Activated T-cell treated with anti-CD3 and anti-CD28 coated beads, Interleukin-2, amount 50 U/mL, for 24 hours (primary cell): ENCODE results near the gene IFI27L1.

Experiments used
- DNase-seq: peaks from one replicate; pipeline ENCODE4 v3.0.0-alpha.2; 2020
- H3K27ac Mint-ChIP-seq: 2 replicates; pipeline ENCODE4 v1.8.0; 2020; ENCODE audit warnings: mild to moderate bottlenecking, mixed read lengths
- H3K27me3 Mint-ChIP-seq: 2 replicates; pipeline ENCODE4 v1.8.0; 2020; ENCODE audit warnings: mixed read lengths
- H3K36me3 Mint-ChIP-seq: 2 replicates; pipeline ENCODE4 v1.8.0; 2020; ENCODE audit warnings: low read depth, mixed read lengths
- H3K4me1 Mint-ChIP-seq: 2 replicates; pipeline ENCODE4 v1.8.0; 2020; ENCODE audit warnings: low read depth, mixed read lengths
- H3K4me3 Mint-ChIP-seq: 2 replicates; pipeline ENCODE4 v1.8.0; 2020; ENCODE audit warnings: mild to moderate bottlenecking, moderate library complexity, mixed read lengths
- H3K9me3 Mint-ChIP-seq: 2 replicates; pipeline ENCODE4 v1.8.0; 2020; ENCODE audit warnings: mixed read lengths

IFI27L1 gene

GRCh38 chr14:94081386-94081820 is 293 bp downstream of the IFI27L1 start:
- Mint-ChIP-seq H3K4me3 (peak overlapping the region; percentile 99), H3K9me3 (no peaks in the 10 kb centered on the region), H3K4me1 (peaks cover 54% of the 10 kb centered on the region), H3K36me3 (peaks cover 52% of the 10 kb centered on the region), H3K27ac (peak overlapping the region; percentile 99), H3K27me3 (no peaks in the 10 kb centered on the region)
- no peak for DNase-seq

GRCh38 chr14:94087891-94088290 is 6.8 kb downstream of the IFI27L1 start:
- H3K4me1 Mint-ChIP-seq = peaks cover 3% of the 10 kb centered on the region
- H3K27me3 Mint-ChIP-seq = no peaks in the 10 kb centered on the region
- no peak overlapping the region for H3K27ac Mint-ChIP-seq
- no peak for DNase-seq
- H3K9me3 Mint-ChIP-seq = no peaks in the 10 kb centered on the region
- H3K4me3 Mint-ChIP-seq = no peak overlapping the region
- H3K36me3 Mint-ChIP-seq = no peaks in the 10 kb centered on the region

GRCh38 chr14:94088516-94088915 is 7.4 kb downstream of the IFI27L1 start:
- no peak overlapping the region for H3K4me3 Mint-ChIP-seq
- DNase-seq = no peak
- no peaks in the 10 kb centered on the region for H3K9me3 Mint-ChIP-seq

GRCh38 chr14:94089479-94089878 is 8.4 kb downstream of the IFI27L1 start:
- no peaks in the 10 kb centered on the region for H3K4me1 Mint-ChIP-seq
- H3K9me3 Mint-ChIP-seq = no peaks in the 10 kb centered on the region
- DNase-seq = no peak
- H3K36me3 Mint-ChIP-seq = no peaks in the 10 kb centered on the region
- no peaks in the 10 kb centered on the region for H3K27me3 Mint-ChIP-seq
- H3K4me3 Mint-ChIP-seq = no peak overlapping the region
- H3K27ac Mint-ChIP-seq = no peak overlapping the region

More at GRCh38 chr14:94088516-94088915, 7.4 kb downstream of the IFI27L1 start:
- Mint-ChIP-seq H3K27me3 (no peaks in the 10 kb centered on the region), H3K27ac (no peak overlapping the region), H3K36me3 (no peaks in the 10 kb centered on the region), H3K4me1 (no peaks in the 10 kb centered on the region)

- no peaks in the 10 kb centered on the region for H3K9me3 Mint-ChIP-seq
- peaks cover 8% of the 10 kb centered on the region for H3K36me3 Mint-ChIP-seq
- DNase-seq = no peak
- H3K27me3 Mint-ChIP-seq = no peaks in the 10 kb centered on the region
- H3K4me1 Mint-ChIP-seq = no peaks in the 10 kb centered on the region
- no peak overlapping the region for H3K4me3 Mint-ChIP-seq
- H3K27ac Mint-ChIP-seq = no peak overlapping the region
Measured at GRCh38 chr14:94093418-94093817, 12.3 kb downstream of the IFI27L1 start.

- H3K4me3 Mint-ChIP-seq = no peak overlapping the region
- H3K27me3 Mint-ChIP-seq = no peaks in the 10 kb centered on the region
- H3K4me1 Mint-ChIP-seq = no peaks in the 10 kb centered on the region
- no peak overlapping the region for H3K27ac Mint-ChIP-seq
- no peaks in the 10 kb centered on the region for H3K9me3 Mint-ChIP-seq
- peaks cover 8% of the 10 kb centered on the region for H3K36me3 Mint-ChIP-seq
- no peak for DNase-seq
Measured at GRCh38 chr14:94097091-94097490, 16.0 kb downstream of the IFI27L1 start.

GRCh38 chr14:94098326-94098992 is 17.3 kb downstream of the IFI27L1 start:
- Mint-ChIP-seq H3K27ac (no peak overlapping the region), H3K27me3 (no peaks in the 10 kb centered on the region), H3K9me3 (no peaks in the 10 kb centered on the region), H3K4me3 (no peak overlapping the region), H3K4me1 (no peaks in the 10 kb centered on the region), H3K36me3 (peaks cover 8% of the 10 kb centered on the region)
- DNase-seq = no peak

GRCh38 chr14:94099006-94099405 is 17.9 kb downstream of the IFI27L1 start:
- H3K27ac Mint-ChIP-seq = no peak overlapping the region
- peaks cover 8% of the 10 kb centered on the region for H3K36me3 Mint-ChIP-seq
- no peaks in the 10 kb centered on the region for H3K27me3 Mint-ChIP-seq
- H3K4me3 Mint-ChIP-seq = no peak overlapping the region
- no peaks in the 10 kb centered on the region for H3K9me3 Mint-ChIP-seq
- DNase-seq = no peak
- H3K4me1 Mint-ChIP-seq = no peaks in the 10 kb centered on the region

- no peaks in the 10 kb centered on the region for H3K27me3 Mint-ChIP-seq
- H3K9me3 Mint-ChIP-seq = no peaks in the 10 kb centered on the region
- peaks cover 8% of the 10 kb centered on the region for H3K36me3 Mint-ChIP-seq
- H3K27ac Mint-ChIP-seq = no peak overlapping the region
- H3K4me3 Mint-ChIP-seq = no peak overlapping the region
- DNase-seq = no peak
- no peaks in the 10 kb centered on the region for H3K4me1 Mint-ChIP-seq
Measured at GRCh38 chr14:94100847-94101246, 19.7 kb downstream of the IFI27L1 start.

GRCh38 chr14:94101748-94102147 is 20.6 kb downstream of the IFI27L1 start:
- Mint-ChIP-seq H3K36me3 (peaks cover 8% of the 10 kb centered on the region), H3K9me3 (no peaks in the 10 kb centered on the region), H3K4me1 (no peaks in the 10 kb centered on the region), H3K4me3 (no peak overlapping the region), H3K27me3 (no peaks in the 10 kb centered on the region), H3K27ac (no peak overlapping the region)
- DNase-seq = no peak

- Mint-ChIP-seq H3K36me3 (no peaks in the 10 kb centered on the region), H3K27ac (no peak overlapping the region), H3K4me3 (no peak overlapping the region), H3K9me3 (no peaks in the 10 kb centered on the region), H3K4me1 (no peaks in the 10 kb centered on the region), H3K27me3 (no peaks in the 10 kb centered on the region)
- DNase-seq = no peak
Measured at GRCh38 chr14:94102768-94103482, 21.8 kb downstream of the IFI27L1 start.

- Mint-ChIP-seq H3K4me1 (no peaks in the 10 kb centered on the region), H3K27me3 (no peaks in the 10 kb centered on the region), H3K4me3 (no peak overlapping the region), H3K27ac (no peak overlapping the region), H3K36me3 (no peaks in the 10 kb centered on the region), H3K9me3 (no peaks in the 10 kb centered on the region)
- no peak for DNase-seq
Measured at GRCh38 chr14:94103554-94104150, 22.5 kb downstream of the IFI27L1 start.

GRCh38 chr14:94104731-94105130 is 23.6 kb downstream of the IFI27L1 start:
- no peak for DNase-seq
- H3K27ac Mint-ChIP-seq = no peak overlapping the region
- H3K27me3 Mint-ChIP-seq = no peaks in the 10 kb centered on the region
- no peaks in the 10 kb centered on the region for H3K36me3 Mint-ChIP-seq
- H3K4me3 Mint-ChIP-seq = no peak overlapping the region
- no peaks in the 10 kb centered on the region for H3K9me3 Mint-ChIP-seq
- no peaks in the 10 kb centered on the region for H3K4me1 Mint-ChIP-seq

GRCh38 chr14:94109915-94110250 is 28.8 kb downstream of the IFI27L1 start:
- Mint-ChIP-seq H3K4me3 (no peak overlapping the region), H3K27me3 (no peaks in the 10 kb centered on the region), H3K36me3 (no peaks in the 10 kb centered on the region), H3K9me3 (no peaks in the 10 kb centered on the region), H3K27ac (no peak overlapping the region), H3K4me1 (no peaks in the 10 kb centered on the region)
- DNase-seq = no peak

GRCh38 chr14:94110552-94111181 is 29.6 kb downstream of the IFI27L1 start, which contains the start of gene IFI27:
TSS of gene IFI27 (plus strand) at chr14:94110736.
- peaks cover 6% of the 10 kb centered on the region for H3K27me3 Mint-ChIP-seq
- no peak for DNase-seq
- H3K9me3 Mint-ChIP-seq = no peaks in the 10 kb centered on the region
- no peak within 1 kb of the TSS for H3K27ac Mint-ChIP-seq
- H3K36me3 Mint-ChIP-seq = no peaks in the 10 kb centered on the region
- H3K4me3 Mint-ChIP-seq = no peak within 1 kb of the TSS
- no peaks in the 10 kb centered on the region for H3K4me1 Mint-ChIP-seq
